ENCODE measurements around the gene SGMS1.

SGMS1 gene

DNA sequence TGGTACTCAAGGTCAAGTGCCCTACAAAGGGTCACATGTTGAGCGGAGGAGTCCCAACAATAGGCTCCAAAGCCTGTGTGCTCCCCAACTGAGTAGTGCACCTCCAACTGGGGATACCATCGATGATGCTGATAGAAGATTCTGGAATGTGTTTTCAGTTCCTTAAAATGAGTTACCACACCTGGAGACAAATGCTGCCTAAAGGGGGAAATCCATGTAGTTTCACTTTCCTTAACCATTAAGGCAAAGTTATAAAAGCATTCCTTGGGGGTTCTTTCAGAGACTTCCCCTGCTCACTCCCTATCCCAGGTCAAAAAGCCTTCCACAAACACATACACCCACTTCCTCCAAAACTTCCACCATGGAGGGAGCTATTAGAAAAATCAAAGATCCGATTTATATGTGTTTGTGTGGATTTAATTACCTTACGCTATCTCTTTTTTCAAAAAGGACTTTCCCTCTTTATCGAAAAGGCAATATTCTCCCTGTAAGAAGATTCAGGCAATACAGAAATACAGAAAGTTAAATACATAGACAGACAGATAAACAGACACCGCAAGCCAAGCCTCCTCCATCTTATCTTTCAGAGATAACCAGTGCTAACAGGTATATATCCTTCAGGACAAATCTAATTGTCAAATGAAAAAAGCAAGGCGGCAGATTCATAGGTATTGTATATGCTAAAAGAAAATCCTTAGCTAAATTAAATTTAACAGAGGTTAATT lies 236.6 kb downstream of the SGMS1 start:
- Mint-ChIP-seq H3K4me3 (no peak overlapping the region), H3K27me3 (ENCODE audit: low read depth) (no peaks in the 10 kb centered on the region), H3K36me3 (ENCODE audit: low read depth) (no peaks in the 10 kb centered on the region), H3K4me1 (peaks cover 15% of the 10 kb centered on the region), H3K9me3 (no peaks in the 10 kb centered on the region), H3K27ac (no peak overlapping the region)
- TF ChIP-seq, protein P1, sequence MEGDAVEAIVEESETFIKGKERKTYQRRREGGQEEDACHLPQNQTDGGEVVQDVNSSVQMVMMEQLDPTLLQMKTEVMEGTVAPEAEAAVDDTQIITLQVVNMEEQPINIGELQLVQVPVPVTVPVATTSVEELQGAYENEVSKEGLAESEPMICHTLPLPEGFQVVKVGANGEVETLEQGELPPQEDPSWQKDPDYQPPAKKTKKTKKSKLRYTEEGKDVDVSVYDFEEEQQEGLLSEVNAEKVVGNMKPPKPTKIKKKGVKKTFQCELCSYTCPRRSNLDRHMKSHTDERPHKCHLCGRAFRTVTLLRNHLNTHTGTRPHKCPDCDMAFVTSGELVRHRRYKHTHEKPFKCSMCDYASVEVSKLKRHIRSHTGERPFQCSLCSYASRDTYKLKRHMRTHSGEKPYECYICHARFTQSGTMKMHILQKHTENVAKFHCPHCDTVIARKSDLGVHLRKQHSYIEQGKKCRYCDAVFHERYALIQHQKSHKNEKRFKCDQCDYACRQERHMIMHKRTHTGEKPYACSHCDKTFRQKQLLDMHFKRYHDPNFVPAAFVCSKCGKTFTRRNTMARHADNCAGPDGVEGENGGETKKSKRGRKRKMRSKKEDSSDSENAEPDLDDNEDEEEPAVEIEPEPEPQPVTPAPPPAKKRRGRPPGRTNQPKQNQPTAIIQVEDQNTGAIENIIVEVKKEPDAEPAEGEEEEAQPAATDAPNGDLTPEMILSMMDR (IDR thresholded peaks at IDR 0.05; ENCODE audit: unreplicated experiment in 3 of 3): no peak

DNA sequence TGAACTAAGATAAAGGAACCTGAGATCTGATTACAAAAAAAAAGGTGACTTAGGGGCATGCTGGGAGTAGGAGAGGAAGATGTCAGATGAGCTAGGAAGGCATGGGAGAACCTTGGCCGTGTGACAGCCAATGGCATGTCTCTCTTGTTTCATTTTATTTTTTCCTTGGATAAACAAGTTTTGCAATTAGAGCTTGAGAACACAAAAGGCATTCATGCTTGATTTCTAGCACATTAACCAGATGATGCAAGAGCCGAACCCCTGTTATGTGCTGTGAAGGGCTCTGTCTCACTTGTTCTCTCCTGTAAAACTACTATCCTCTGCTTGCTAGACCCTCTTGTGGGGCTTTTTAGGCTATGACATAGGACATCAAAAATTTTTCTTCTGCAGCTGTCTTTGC lies 238.1 kb downstream of the SGMS1 start:
- Mint-ChIP-seq H3K27ac (no peak overlapping the region), H3K9me3 (no peaks in the 10 kb centered on the region), H3K36me3 (ENCODE audit: low read depth) (no peaks in the 10 kb centered on the region), H3K27me3 (ENCODE audit: low read depth) (no peaks in the 10 kb centered on the region), H3K4me1 (peaks cover 15% of the 10 kb centered on the region), H3K4me3 (no peak overlapping the region)
- TF ChIP-seq, protein P1 (IDR thresholded peaks at IDR 0.05; ENCODE audit: unreplicated experiment in 3 of 3): no peak

DNA sequence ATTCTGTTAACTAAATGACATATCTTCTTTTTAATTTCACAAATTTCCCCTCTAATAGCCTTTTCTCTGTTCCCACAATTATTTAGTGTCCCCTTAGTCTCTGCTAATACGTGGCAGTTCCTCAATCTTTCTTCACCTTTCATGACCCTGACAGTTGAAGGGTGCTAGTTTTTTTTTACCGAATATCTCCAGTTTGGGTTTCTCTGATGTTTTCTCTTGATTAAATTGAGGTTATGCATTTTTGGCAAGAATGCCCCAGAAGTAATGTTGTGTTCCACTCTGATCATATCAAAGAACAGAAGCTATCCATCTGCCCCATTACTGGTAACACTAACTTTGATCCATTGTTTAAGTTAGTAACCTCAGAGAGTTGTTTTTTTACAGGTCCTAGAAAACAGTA lies 238.9 kb downstream of the SGMS1 start:
- Mint-ChIP-seq H3K27me3 (ENCODE audit: low read depth) (no peaks in the 10 kb centered on the region), H3K27ac (no peak overlapping the region), H3K4me1 (peaks cover 15% of the 10 kb centered on the region), H3K36me3 (ENCODE audit: low read depth) (no peaks in the 10 kb centered on the region), H3K9me3 (no peaks in the 10 kb centered on the region), H3K4me3 (no peak overlapping the region)
- TF ChIP-seq, protein P1 (IDR thresholded peaks at IDR 0.05; ENCODE audit: unreplicated experiment in 3 of 3): no peak

DNA sequence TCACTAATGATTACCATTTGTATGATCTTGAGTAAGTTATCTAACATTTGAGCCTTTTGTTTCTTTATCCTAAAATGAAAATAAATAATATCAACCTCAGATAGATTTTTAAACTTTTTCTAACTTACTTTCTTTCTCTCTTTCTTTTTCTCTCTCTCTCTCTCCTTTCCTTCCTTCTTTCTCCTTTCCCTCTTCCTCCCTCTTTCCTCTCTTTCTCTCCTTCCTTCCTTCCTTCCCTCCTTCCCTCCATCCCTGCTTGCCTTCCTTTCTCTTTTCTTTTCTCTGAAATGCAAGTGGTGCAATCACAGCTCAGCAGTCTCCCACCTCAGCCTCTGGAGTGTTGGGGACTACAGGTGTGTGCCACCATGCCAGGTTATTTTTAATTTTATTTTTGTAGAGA lies 239.5 kb downstream of the SGMS1 start:
- Mint-ChIP-seq H3K9me3 (no peaks in the 10 kb centered on the region), H3K4me1 (peaks cover 15% of the 10 kb centered on the region)

DNA sequence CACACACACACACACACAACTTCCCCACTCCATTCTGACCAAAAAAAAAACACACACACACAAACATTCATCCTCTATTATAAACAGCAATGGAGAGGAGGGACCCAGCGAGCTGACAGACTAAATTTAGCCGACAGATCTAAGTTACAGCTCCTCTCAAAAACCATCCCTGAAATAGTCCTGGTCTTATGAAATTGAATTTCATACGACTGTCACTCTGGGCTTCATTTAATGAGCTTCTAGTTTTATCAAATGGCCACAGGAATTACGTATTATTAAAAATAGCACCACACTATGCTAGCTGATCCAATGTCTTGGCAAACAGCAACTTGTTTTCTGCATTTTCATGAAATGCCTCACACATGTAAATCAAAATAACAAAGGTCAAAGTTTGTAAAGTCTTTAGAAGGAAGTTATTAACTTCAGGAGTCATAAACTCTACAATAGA lies 241.2 kb downstream of the SGMS1 start:
- H3K36me3 Mint-ChIP-seq (ENCODE audit: low read depth): peaks cover 3% of the 10 kb centered on the region
- no peaks in the 10 kb centered on the region for H3K27me3 Mint-ChIP-seq (ENCODE audit: low read depth)
- no peak overlapping the region for H3K4me3 Mint-ChIP-seq
- TF ChIP-seq, protein P1 (IDR thresholded peaks at IDR 0.05; ENCODE audit: unreplicated experiment in 3 of 3): no peak
- H3K27ac Mint-ChIP-seq: no peak overlapping the region
- H3K4me1 Mint-ChIP-seq: peaks cover 22% of the 10 kb centered on the region
- no peaks in the 10 kb centered on the region for H3K9me3 Mint-ChIP-seq

More for the DNA sequence above, 239.5 kb downstream of the SGMS1 start:
- Mint-ChIP-seq H3K27me3 (ENCODE audit: low read depth) (no peaks in the 10 kb centered on the region), H3K36me3 (ENCODE audit: low read depth) (no peaks in the 10 kb centered on the region), H3K4me3 (no peak overlapping the region), H3K27ac (no peak overlapping the region)
- TF ChIP-seq, protein P1 (IDR thresholded peaks at IDR 0.05; ENCODE audit: unreplicated experiment in 3 of 3): no peak

DNA sequence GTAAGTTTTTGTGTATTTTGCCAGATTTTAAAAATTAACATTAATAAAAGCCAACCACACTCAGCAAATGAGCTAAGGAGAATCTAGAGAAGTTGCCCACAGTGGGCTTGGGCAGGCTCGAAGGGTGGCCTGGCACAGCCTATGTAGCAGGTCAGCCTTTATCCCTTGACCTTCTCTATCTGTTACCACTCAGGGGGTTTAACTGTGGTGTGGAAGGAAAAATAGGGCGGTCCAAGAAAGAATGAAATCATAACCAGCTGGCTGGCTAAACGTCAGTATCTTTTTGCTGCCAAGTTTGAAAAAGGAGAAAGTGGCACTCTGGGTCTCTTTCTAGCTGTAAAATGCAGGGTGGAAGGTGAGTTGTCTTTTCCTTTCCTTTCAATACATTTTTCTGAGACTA lies 242.1 kb downstream of the SGMS1 start:
- Mint-ChIP-seq H3K27ac (no peak overlapping the region), H3K36me3 (ENCODE audit: low read depth) (peaks cover 4% of the 10 kb centered on the region), H3K4me3 (no peak overlapping the region), H3K9me3 (no peaks in the 10 kb centered on the region), H3K4me1 (peaks cover 22% of the 10 kb centered on the region), H3K27me3 (ENCODE audit: low read depth) (no peaks in the 10 kb centered on the region)
- TF ChIP-seq, protein P1 (IDR thresholded peaks at IDR 0.05; ENCODE audit: unreplicated experiment in 3 of 3): no peak
